HPDE6-E6E7 (cell line): ENCODE measurements around the gene B9D1.
A peak's percentile ranks its signal among the peaks of the same experiment; 100 is the strongest.
"Not testable (repeated sequence)": the region's sequence is repeated elsewhere in the genome, so short reads cannot be mapped to it uniquely, and the experiment has no call there.

Experiments
- DNase-seq: peaks from one replicate; pipeline ENCODE4 v3.0.0; 2011; ENCODE audit warnings: missing footprints; ENCODE audit errors: extremely low spot score

The B9D1 gene

GRCh38 chr17:19359151-19359550, 3.4 kb downstream of the B9D1 start:
- no peak for DNase-seq

GRCh38 chr17:19357761-19358160, 4.8 kb downstream of the B9D1 start:
- DNase-seq: no peak

- no peak for DNase-seq
These were observed 5.2 kb downstream of the B9D1 start for GRCh38 chr17:19357351-19357750.

GRCh38 chr17:19354748-19355147, 7.8 kb downstream of the B9D1 start:
- DNase-seq: no peak

- DNase-seq: not testable (repeated sequence)
These were observed 9.1 kb downstream of the B9D1 start for GRCh38 chr17:19353401-19353800.

- DNase-seq: no peak
These were observed 13.7 kb downstream of the B9D1 start for GRCh38 chr17:19348806-19349205.

GRCh38 chr17:19348081-19348650, 14.4 kb downstream of the B9D1 start:
- DNase-seq: no peak

GRCh38 chr17:19347323-19348080, 15.0 kb downstream of the B9D1 start:
- no peak for DNase-seq

- peak; percentile 45 for DNase-seq
These were observed 15.9 kb downstream of the B9D1 start for GRCh38 chr17:19346351-19347255.

GRCh38 chr17:19345486-19346350, 16.8 kb downstream of the B9D1 start:
- no peak for DNase-seq

GRCh38 chr17:19345067-19345460, 17.5 kb downstream of the B9D1 start:
- no peak for DNase-seq

- no peak for DNase-seq
These were observed 18.0 kb downstream of the B9D1 start for GRCh38 chr17:19344311-19345066.

GRCh38 chr17:19343671-19344151, 18.8 kb downstream of the B9D1 start:
- DNase-seq: no peak

GRCh38 chr17:19343256-19343630, 19.3 kb downstream of the B9D1 start:
- no peak for DNase-seq

GRCh38 chr17:19342611-19343255, 19.8 kb downstream of the B9D1 start:
- DNase-seq: no peak

- no peak for DNase-seq
These were observed 20.6 kb downstream of the B9D1 start for GRCh38 chr17:19341641-19342610.

- no peak for DNase-seq
These were observed 21.3 kb downstream of the B9D1 start for GRCh38 chr17:19341211-19341631.

- DNase-seq: no peak
These were observed 23.1 kb downstream of the B9D1 start for GRCh38 chr17:19339341-19339815.
